Lung (tissue), 12 donors: Measurements from ENCODE around the gene NME3. TPM values are rescaled to one million over a fixed set of nuclear protein-coding genes. Genes with fewer than 3 reads are reported as not detected.

Experiments
- ATAC-seq: fragments of 200-7000 bp; cut with Tn5 transposase; one replicate; pipeline ENCODE4 v1.9.1; 2020; ENCODE audit warnings: moderate number of reproducible peaks; ENCODE audit not compliant: insufficient read depth, low FRiP score
- DNase-seq, 3 donors: peaks; one replicate each; pipeline ENCODE4 v3.0.0-alpha.2; 2013 to 2017
- H3K27ac ChIP-seq, 2 donors: one replicate each; pipeline ENCODE4 v1.5.1; 2013; ENCODE audit warnings: mild to moderate bottlenecking in 2 of 2, moderate library complexity in 2 of 2, control low read depth in 1 of 2, inconsistent platforms in 1 of 2, low read depth in 1 of 2, low read length in 1 of 2
- H3K27me3 ChIP-seq, 3 donors: one replicate each; pipeline ENCODE4 v1.5.1; 2013; ENCODE audit warnings: low read length in 2 of 3; ENCODE audit not compliant: control insufficient read depth in 3 of 3, insufficient read depth in 3 of 3
- H3K36me3 ChIP-seq, 4 donors: one replicate each; pipeline ENCODE4 v1.5.1; 2013; ENCODE audit warnings: low read length in 4 of 4, mild to moderate bottlenecking in 1 of 4, moderate library complexity in 1 of 4; ENCODE audit not compliant: control insufficient read depth in 4 of 4, insufficient read depth in 4 of 4
- H3K4me1 ChIP-seq, 5 donors: one replicate each; pipeline ENCODE4 v1.5.1; 2013; ENCODE audit warnings: low read length in 5 of 5, mild to moderate bottlenecking in 2 of 5, moderate library complexity in 1 of 5; ENCODE audit not compliant: control insufficient read depth in 5 of 5, insufficient read depth in 5 of 5
- H3K4me3 ChIP-seq: one replicate; pipeline ENCODE4 v1.5.1; 2013; ENCODE audit warnings: mild to moderate bottlenecking, control low read depth, moderate library complexity
- H3K9ac ChIP-seq, 2 donors: one replicate each; pipeline ENCODE4 v1.5.1; 2013; ENCODE audit warnings: low read length in 2 of 2, control low read depth in 1 of 2; ENCODE audit not compliant: insufficient read depth in 1 of 2
- H3K9me3 ChIP-seq, 4 donors: one replicate each; pipeline ENCODE4 v1.5.1; 2013; ENCODE audit warnings: low read length in 3 of 4, mild to moderate bottlenecking in 1 of 4, moderate library complexity in 1 of 4; ENCODE audit not compliant: control insufficient read depth in 4 of 4, insufficient read depth in 3 of 4
- CTCF ChIP-seq: IDR thresholded peaks from 2 replicates; pipeline ENCODE4 v1.5.1; 2012; ENCODE audit warnings: mild to moderate bottlenecking; ENCODE audit errors: control extremely low read depth, extremely low read depth
- WGBS, 2 donors: extraction: QIAGEN DNeasy Blood & Tissue Kit; methylation state at CpG; one replicate each; pipeline ENCODE4 v1.1.7; 2013; 5-methylcytosine and 5-hydroxymethylcytosine counted together
- polyA plus RNA-seq, 2 donors: library from polyadenylated mRNA; stranded (reverse); fragments of 200-250 nt; gene quantifications; one replicate each; pipeline ENCODE4 v1.2.1, GENCODE V29; 2013
- total RNA-seq, 2 donors: library from RNA; depleted of rRNA in 1 of 2; stranded (reverse); fragments of >200 nt in 1 of 2; gene quantifications; one replicate each; pipeline ENCODE4 v1.2.1, GENCODE V29; 2014 to 2021
- donor health status: control.
- donor health status: control.
- donor health status: Bipolar disorder and iron deficiency.
- donor health status: healthy.
- donor health status: DM: yes; HTN: yes; CAD: no.

Gene NME3
- total and polyA plus RNA-seq, 4 donors = 25.1 to 197 (median 66.9) TPM

DNA sequence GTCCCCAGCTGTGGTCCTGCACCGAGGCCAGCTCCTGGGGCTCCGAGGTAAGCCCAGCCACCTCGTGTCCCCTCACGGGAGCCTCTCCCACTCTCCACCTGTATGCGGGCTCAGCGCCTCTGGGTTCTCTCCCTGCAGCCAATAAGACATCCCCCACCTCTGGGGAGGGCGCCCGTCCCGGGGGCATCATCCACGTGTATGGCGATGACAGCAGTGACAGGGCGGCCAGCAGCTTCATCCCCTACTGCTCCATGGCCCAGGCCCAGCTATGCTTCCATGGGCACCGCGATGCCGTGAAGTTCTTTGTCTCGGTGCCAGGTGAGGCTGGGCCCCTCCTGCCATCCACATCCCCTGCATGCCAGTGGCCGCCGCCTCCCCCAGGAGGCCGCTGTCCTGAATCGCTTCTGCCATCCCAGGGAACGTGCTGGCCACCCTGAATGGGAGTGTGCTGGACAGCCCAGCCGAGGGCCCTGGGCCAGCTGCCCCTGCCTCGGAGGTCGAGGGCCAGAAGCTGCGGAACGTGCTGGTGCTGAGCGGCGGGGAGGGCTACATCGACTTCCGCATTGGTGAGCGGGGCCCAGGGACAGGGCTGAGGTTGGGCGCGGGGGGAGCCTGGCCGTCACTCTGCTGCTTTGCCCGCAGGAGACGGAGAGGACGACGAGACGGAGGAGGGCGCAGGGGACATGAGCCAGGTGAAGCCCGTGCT lies 3.1 kb downstream of the NME3 start:
- DNase-seq = no peak
- Histone ChIP-seq H3K4me3 (no peak overlapping the region), H3K9ac (no peak overlapping the region), H3K4me1 (peaks cover 0 to 15% (median 0%) of the 10 kb centered on the region in 5 donors), H3K27ac (no peak overlapping the region), H3K9me3 (no peaks in the 10 kb centered on the region), H3K27me3 (no peaks in the 10 kb centered on the region), H3K36me3 (peaks cover 6 to 59% (median 20%) of the 10 kb centered on the region in 4 donors)
- 91 to 92% methylated on average over 41 of the region's 41 CpGs for WGBS, 2 donors
- no peak for ATAC-seq
- no peak for TF ChIP-seq CTCF

- Histone ChIP-seq H3K27me3 (no peaks in the 10 kb centered on the region), H3K4me3 (no peak overlapping the region), H3K9ac (no peak overlapping the region), H3K4me1 (peaks cover 0 to 14% (median 0%) of the 10 kb centered on the region in 5 donors), H3K9me3 (no peaks in the 10 kb centered on the region), H3K27ac (no peak overlapping the region), H3K36me3 (peaks cover 6 to 68% (median 20%) of the 10 kb centered on the region in 4 donors)
- DNase-seq (no peak), ATAC-seq (no peak)
- TF ChIP-seq CTCF = no peak
- 92 to 93% methylated on average over 42 of the region's 42 CpGs for WGBS, 2 donors
These were observed 4.0 kb downstream of the NME3 start for GRCh38 chr16:1767116-1767994.

GRCh38 chr16:1766701-1767100 lies 4.6 kb downstream of the NME3 start:
- Histone ChIP-seq H3K4me1 (peaks cover 0 to 8% (median 0%) of the 10 kb centered on the region in 5 donors), H3K9me3 (no peaks in the 10 kb centered on the region), H3K36me3 (peaks cover 6 to 72% (median 19%) of the 10 kb centered on the region in 4 donors), H3K27me3 (no peaks in the 10 kb centered on the region), H3K27ac (no peak overlapping the region), H3K9ac (no peak overlapping the region), H3K4me3 (no peak overlapping the region)
- TF ChIP-seq CTCF = no peak
- ATAC-seq (no peak), DNase-seq (no peak)
- 92 to 93% methylated on average over 15 to 18 of the region's 18 CpGs for WGBS, 2 donors
